GM12878 (cell line): ENCODE measurements around the gene CDH5. TPM values are rescaled to one million over a fixed set of nuclear protein-coding genes. Genes with fewer than 3 reads are reported as not detected.

Source experiments
- ATAC-seq: fragments of 200-7000 bp; cut with Tn5 transposase; 3 replicates; pipeline ENCODE4 v1.9.1; 2020; ENCODE audit warnings: mild to moderate bottlenecking, moderate library complexity
- BruUV-seq: library from RNA; stranded (reverse); fragments of 400-500 nt; replicated peaks from 2 replicates; lab custom pipeline; 2021; lab: Mats Ljungman, UMichigan
- CTCF ChIA-PET: fragments of 300-600 bp; sonication (Branson Sonifier 250); formaldehyde crosslinking; extraction: SDS; loops from one replicate; lab custom pipeline; 2021; ENCODE audit warnings: inconsistent platforms; lab: Yijun Ruan, JAX
- POLR2A ChIA-PET: fragments of 350-600 bp; formaldehyde crosslinking; extraction: SDS; loops from one replicate; lab custom pipeline; 2021; ENCODE audit warnings: inconsistent platforms; lab: Charles Lee
- RAD21 ChIA-PET: fragments of 300-600 bp; sonication (Branson Sonifier 250); formaldehyde crosslinking; loops from one replicate; lab custom pipeline; 2023; ENCODE audit warnings: antibody characterized with exemption; ENCODE audit not compliant: unreplicated experiment; lab: Charles Lee
- SMC1A ChIA-PET: fragments of 300-600 bp; sonication (Branson Sonifier 250); formaldehyde crosslinking; loops from one replicate; lab custom pipeline; 2023; ENCODE audit not compliant: unreplicated experiment, uncharacterized antibody; lab: Charles Lee
- DNase-seq: peaks from one replicate; pipeline ENCODE4 v3.0.0-alpha.2; 2011; ENCODE audit warnings: low read depth, low spot score
- FAIRE-seq: peaks from 3 replicates; lab custom pipeline; 2011; peaks lifted over from hg19 to GRCh38; lab: Jason Lieb, UNC
- H2AFZ ChIP-seq: 2 replicates; pipeline ENCODE4 v1.6.0; 2011; ENCODE audit warnings: low read depth, low read length, control low read depth; ENCODE audit not compliant: control insufficient read depth
- H3K27ac ChIP-seq: 2 replicates; pipeline ENCODE4 v1.5.1; 2011; ENCODE audit warnings: control low read depth; ENCODE audit not compliant: control insufficient read depth, insufficient read depth
- H3K27me3 ChIP-seq, 2 experiments: replicated peaks in 1 of 2; 2 replicates each; pipeline versions ENCODE4 v1.6.0 to v1.6.1; 2011; ENCODE audit warnings: low read length in 1 of 2; ENCODE audit not compliant: control insufficient read depth in 2 of 2, insufficient read depth in 2 of 2
- H3K36me3 ChIP-seq, 2 experiments: 2 replicates each; pipeline ENCODE4 v1.5.1; 2011; ENCODE audit warnings: low read length in 1 of 2; ENCODE audit not compliant: control insufficient read depth in 2 of 2, insufficient read depth in 2 of 2
- H3K4me1 ChIP-seq: 2 replicates; pipeline ENCODE4 v1.6.1; 2011; ENCODE audit warnings: mild to moderate bottlenecking, low read length, moderate library complexity, mixed read lengths; ENCODE audit not compliant: control insufficient read depth, insufficient read depth
- H3K4me2 ChIP-seq: 2 replicates; pipeline ENCODE4 v1.6.0; 2011; ENCODE audit warnings: control low read depth; ENCODE audit not compliant: control insufficient read depth, insufficient read depth
- H3K4me3 ChIP-seq: fragments of 200-600 bp; sonication (generic); 2 replicates; pipeline ENCODE4 v1.5.1; 2016
- H3K79me2 ChIP-seq: 2 replicates; pipeline ENCODE4 v1.6.0; 2011; ENCODE audit warnings: low read length; ENCODE audit not compliant: control insufficient read depth, insufficient read depth
- H3K9ac ChIP-seq: 2 replicates; pipeline ENCODE4 v1.8.0; 2011; ENCODE audit warnings: low read length, control low read depth, mixed read lengths; ENCODE audit not compliant: control insufficient read depth, insufficient read depth
- H3K9me3 ChIP-seq: replicated peaks from 3 replicates; pipeline ENCODE4 v1.5.1; 2011; ENCODE audit warnings: mild to moderate bottlenecking, low read length; ENCODE audit not compliant: control insufficient read depth, insufficient read depth
- H4K20me1 ChIP-seq: 2 replicates; pipeline ENCODE4 v1.6.0; 2011; ENCODE audit not compliant: control insufficient read depth, insufficient read depth
- ATF2 ChIP-seq: IDR thresholded peaks from 2 replicates; pipeline ENCODE4 v1.6.1; 2012; ENCODE audit warnings: low read length, inconsistent platforms
- CBFB ChIP-seq: IDR thresholded peaks from 2 replicates; pipeline ENCODE4 v1.6.1; 2016; ENCODE audit warnings: antibody characterized with exemption, low read depth
- CHD2 ChIP-seq: IDR thresholded peaks from 2 replicates; pipeline ENCODE4 v1.6.1; 2011; ENCODE audit warnings: low read depth, low read length, improper control_type of control experiment, borderline replicate concordance
- CREM ChIP-seq: IDR thresholded peaks from 2 replicates; pipeline ENCODE4 v1.6.1; 2014; ENCODE audit warnings: antibody characterized with exemption, low read depth
- E2F8 ChIP-seq: fragments of 450-650 bp; IDR thresholded peaks from 2 replicates; pipeline ENCODE4 v1.6.1; 2018; ENCODE audit warnings: mild to moderate bottlenecking, low read depth, moderate library complexity; ENCODE audit not compliant: partially characterized antibody
- HCFC1 ChIP-seq: fragments of 150-350 bp; IDR thresholded peaks from 2 replicates; pipeline ENCODE4 v1.6.1; 2014; ENCODE audit warnings: low read length
- KLF5 ChIP-seq: fragments of 450-650 bp; IDR thresholded peaks from 2 replicates; pipeline ENCODE4 v1.6.1; 2014; ENCODE audit warnings: mild to moderate bottlenecking; ENCODE audit not compliant: partially characterized antibody
- NFXL1 ChIP-seq: fragments of 450-650 bp; IDR thresholded peaks from 2 replicates; pipeline ENCODE4 v1.6.1; 2017; ENCODE audit warnings: antibody characterized with exemption, mild to moderate bottlenecking, borderline replicate concordance
- POLR2AphosphoS2 ChIP-seq: IDR thresholded peaks from 2 replicates; pipeline ENCODE4 v1.6.1; 2011; ENCODE audit warnings: low read depth, mild to moderate bottlenecking, low read length, improper control_type of control experiment, moderate library complexity
- SP1 ChIP-seq: IDR thresholded peaks from one replicate; pipeline ENCODE4 v1.6.1; 2011; ENCODE audit warnings: low read depth, low read length
- TARDBP ChIP-seq: IDR thresholded peaks from 2 replicates; pipeline ENCODE4 v1.6.1; 2016; ENCODE audit warnings: borderline replicate concordance
- TBL1XR1 ChIP-seq: IDR thresholded peaks from 2 replicates; pipeline ENCODE4 v1.6.1; 2012; ENCODE audit warnings: low read depth, low read length, improper control_type of control experiment
- WGBS: methylation state at CpG from one replicate; pipeline ENCODE4 v1.1.6; 2016; ENCODE audit warnings: low lambda C conversion rate; ENCODE audit not compliant: insufficient replicate concordance, insufficient coverage; ENCODE audit errors: missing lambda C conversion rate; 5-methylcytosine and 5-hydroxymethylcytosine counted together
- in situ Hi-C: fragments of 300-500 bp; cut with MboI; formaldehyde crosslinking; loops from 9 replicates; pipeline ENCODE4 v1.14.3; 2018; ENCODE audit warnings: mixed read lengths
- intact Hi-C: fragments of 100-400 bp; cut with micrococcal nuclease; formaldehyde crosslinking; loops from one replicate; pipeline ENCODE4 v1.14.2; 2022; ENCODE audit not compliant: unreplicated experiment
- polyA plus RNA-seq, 11 experiments: library from polyadenylated mRNA; depleted of rRNA in 4 of 11; unstranded in 6 of 11; stranded (reverse) in 5 of 11; fragments of >200 nt; fragmentation: Nextera tagmentation in 4 of 11; fragmentation: Illumina TruSeq in 1 of 11; extraction: Ambion mirVana in 4 of 11; extraction: Trizol in 1 of 11; gene quantifications; 1 replicate in 1 of 11; 2 replicates in 10 of 11; pipeline versions ENCODE4 v1.2.1 to v1.2.3, GENCODE V29; 2011 to 2016; ENCODE audit warnings: inconsistent platforms in 2 of 11, missing spikeins in 2 of 11, low read depth in 1 of 11
- total RNA-seq, 4 experiments: library from RNA; depleted of rRNA in 3 of 4; stranded (reverse); fragments of >200 nt in 3 of 4; fragmentation: Illumina TruSeq in 1 of 4; extraction: Trizol in 1 of 4; gene quantifications; 2 replicates each; pipeline versions ENCODE4 v1.2.1 to v1.2.3, GENCODE V29; 2013 to 2021

Gene CDH5
- total and polyA plus RNA-seq, 10 of the 15 experiments (the other 5 are each of a cell fraction or from before 2014, with no cell fraction given) = not detected

- in situ Hi-C loops = no loop called here
- ChIA-PET SMC1A (no interaction called here), CTCF (interaction anchor here (1.5 kb wide), 1 partner anchor 82 kb away, joined by 6 read pairs; no protein-coding TSS in a partner anchor), RAD21 (no interaction called here), POLR2A (no interaction called here)
- H3K4me3 ChIP-seq = no peak overlapping the region
- no peaks in the 10 kb centered on the region for H3K4me1 ChIP-seq
- BruUV-seq = no TSS peak
- no peak overlapping the region for H3K27ac ChIP-seq
- no peak for TF ChIP-seq CREM
- no peak for TF ChIP-seq TBL1XR1
- no peak for TF ChIP-seq SP1
- no peak for TF ChIP-seq TARDBP
- no peaks in the 10 kb centered on the region for H3K36me3 ChIP-seq
- peaks cover 0 to 4% of the 10 kb centered on the region in 2 experiments; a peak in 3 of 4 replicates for H3K27me3 ChIP-seq
- 31% methylated on average over 20 of the region's 20 CpGs for WGBS
- intact Hi-C loops = no loop called here
- FAIRE-seq (no peak), ATAC-seq (no peak; the same call in 2 of the 3 replicates), DNase-seq (no peak)
- H3K79me2 ChIP-seq = no peaks in the 10 kb centered on the region
- H3K9me3 ChIP-seq = no peaks in the 10 kb centered on the region; the same call in 2 of the 3 replicates
- H4K20me1 ChIP-seq = no peaks in the 10 kb centered on the region
- H3K4me2 ChIP-seq = no peak overlapping the region
- H3K9ac ChIP-seq = no peak overlapping the region
- H2AFZ ChIP-seq = no peak overlapping the region
Measured at GRCh38 chr16:66400503-66401380, 34.3 kb downstream of the CDH5 start.

GRCh38 chr16:66401610-66402009 lies 35.1 kb downstream of the CDH5 start:
- CTCF ChIA-PET = no interaction called here
- in situ Hi-C loops = no loop called here
- no peak for TF ChIP-seq POLR2AphosphoS2
- TF ChIP-seq HCFC1 = no peak
- TF ChIP-seq CHD2 = no peak
- TF ChIP-seq NFXL1 = no peak
- no peak for TF ChIP-seq ATF2
- TF ChIP-seq CBFB = no peak
- TF ChIP-seq KLF5 = no peak
- no peak for TF ChIP-seq E2F8

More at GRCh38 chr16:66401610-66402009, 35.1 kb downstream of the CDH5 start:
- Histone ChIP-seq H3K4me2 (no peak overlapping the region), H3K27ac (no peak overlapping the region), H3K79me2 (no peaks in the 10 kb centered on the region), H3K4me1 (no peaks in the 10 kb centered on the region), H2AFZ (no peak overlapping the region), H3K4me3 (no peak overlapping the region), H4K20me1 (no peaks in the 10 kb centered on the region), H3K9me3 (no peaks in the 10 kb centered on the region; the same call in 2 of the 3 replicates), H3K36me3 (no peaks in the 10 kb centered on the region), H3K9ac (no peak overlapping the region), H3K27me3 (peaks cover 0 to 4% of the 10 kb centered on the region in 2 experiments; a peak in 3 of 4 replicates)
- WGBS = 46% methylated on average over 11 of the region's 11 CpGs
- intact Hi-C loops = no loop called here
- POLR2A ChIA-PET = no interaction called here
- RAD21 ChIA-PET = no interaction called here
- ATAC-seq = no peak
- no peak for DNase-seq
- SMC1A ChIA-PET = no interaction called here
- no TSS peak for BruUV-seq
- FAIRE-seq = no peak
